GM18508 (cell line): ENCODE data around the gene NRG4.
"Not testable (repeated sequence)": the region's sequence is repeated elsewhere in the genome, so short reads cannot be mapped to it uniquely, and the experiment has no call there.

ENCODE experiments used
- ATAC-seq: cut with Tn5 transposase; IDR thresholded peaks from one replicate; pipeline ENCODE4 v1.9.1; 2021; ENCODE audit warnings: moderate number of reproducible peaks; ENCODE audit not compliant: insufficient read depth, unreplicated experiment

NRG4 gene, protein sequence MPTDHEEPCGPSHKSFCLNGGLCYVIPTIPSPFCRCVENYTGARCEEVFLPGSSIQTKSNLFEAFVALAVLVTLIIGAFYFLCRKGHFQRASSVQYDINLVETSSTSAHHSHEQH

GRCh38 chr15:76011627-76012551, at the start of gene NRG4:
TSS of gene NRG4 (minus strand) at chr15:76012424. CDS start at chr15:76011230, 1,194 bp downstream.
- no peak for ATAC-seq

DNA sequence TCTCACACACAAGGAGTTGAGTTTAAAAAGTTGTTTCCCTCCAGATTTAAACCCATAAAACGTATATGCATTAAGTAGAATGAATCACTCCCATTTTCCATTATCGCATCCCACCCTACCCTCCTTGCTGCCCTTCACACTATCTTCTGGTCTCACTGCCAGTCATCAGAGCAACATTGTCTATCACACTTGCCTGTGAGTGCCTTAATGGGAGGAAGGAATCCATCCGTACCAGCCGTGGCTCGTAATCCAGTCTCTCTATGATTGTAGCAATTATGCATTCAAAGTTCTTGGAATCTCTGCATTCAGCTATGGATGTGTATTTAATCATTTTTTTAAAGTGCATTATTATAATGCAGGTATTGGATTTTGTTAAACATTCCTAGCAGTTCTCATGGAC, 49.5 kb upstream of the NRG4 start:
- ATAC-seq, result no peak

- no peak for ATAC-seq
Observed at GRCh38 chr15:76060118-76060989, 48.1 kb upstream of the NRG4 start.

DNA sequence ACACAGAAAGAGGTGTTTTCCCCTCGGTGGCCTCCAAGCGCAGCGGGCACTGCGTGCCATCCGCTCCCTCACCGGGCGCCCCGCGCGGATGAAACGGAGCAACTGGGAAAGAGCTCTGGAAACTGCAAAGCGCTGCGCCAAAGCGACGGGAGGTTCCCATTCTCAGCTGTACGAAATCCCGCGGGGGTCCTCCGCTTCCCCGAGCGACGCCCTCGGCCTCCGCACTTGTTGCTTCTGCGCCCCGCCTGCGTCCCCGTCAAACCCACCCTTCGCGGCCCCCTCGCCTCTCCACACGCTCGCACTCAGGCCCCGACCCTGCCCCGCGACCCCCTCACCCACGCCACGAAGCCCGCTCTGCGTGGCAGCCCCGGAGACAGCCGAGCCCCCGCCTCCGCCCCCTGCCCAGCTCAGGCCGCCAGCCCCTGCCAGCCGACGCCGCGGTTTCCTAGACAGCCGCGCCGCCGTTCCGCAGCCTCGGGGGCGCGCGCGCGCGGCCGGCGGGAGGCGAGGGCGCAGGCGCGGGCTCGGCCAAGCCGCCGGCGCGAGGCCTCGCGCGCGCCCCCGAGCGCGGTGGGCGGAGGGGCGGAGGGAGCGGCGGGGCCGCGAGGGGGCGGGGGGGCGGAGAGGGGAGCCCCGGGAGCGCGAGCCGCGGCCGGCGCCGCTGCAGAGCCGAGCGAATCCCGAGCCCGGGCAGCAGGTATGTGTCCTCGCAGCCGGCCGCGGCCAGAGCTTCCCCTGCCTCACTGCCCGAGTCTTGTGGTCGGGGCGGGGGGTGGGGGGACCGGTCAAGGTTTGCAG, 47.3 kb upstream of the NRG4 start, which contains the start of gene TMEM266:
Gene TMEM266, plus strand, starts transcription at position 666 of the 798 bp plus-strand sequence. CDS start 74,279 bp downstream, outside the sequence.
- no peak for ATAC-seq

DNA sequence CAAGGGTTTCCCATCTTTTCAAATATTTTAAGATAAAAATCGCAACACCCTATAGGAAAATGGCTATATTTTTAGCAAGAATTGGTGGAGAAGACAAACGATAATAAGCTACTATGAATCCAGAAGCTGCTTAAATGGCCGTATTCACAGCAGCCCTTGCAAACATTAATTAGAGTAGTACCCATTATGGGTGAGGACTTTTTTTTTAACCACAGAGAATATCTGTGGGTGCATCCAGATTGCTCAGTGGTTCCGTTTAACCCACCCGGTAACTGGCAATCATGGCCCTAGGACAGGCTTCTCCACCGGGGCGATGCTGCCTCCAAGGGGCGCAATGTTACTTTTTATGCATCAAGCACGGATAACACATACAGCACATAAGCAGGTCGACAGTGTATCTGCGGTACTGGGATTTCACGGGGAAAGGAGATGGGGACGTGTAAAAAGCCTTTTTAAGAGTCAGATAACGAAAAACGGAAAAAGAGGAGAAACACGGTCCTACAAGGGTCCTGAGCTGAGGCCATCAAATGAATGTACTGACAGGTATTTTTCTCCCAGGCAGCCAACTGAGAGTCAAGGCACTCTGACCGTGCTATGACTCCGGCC, 46.6 kb upstream of the NRG4 start:
- ATAC-seq, result no peak

GRCh38 chr15:76057332-76058000, 45.2 kb upstream of the NRG4 start:
- ATAC-seq, result no peak

GRCh38 chr15:76056931-76057330, 44.7 kb upstream of the NRG4 start:
- peak; percentile 43 for ATAC-seq

GRCh38 chr15:76054201-76054600, 42.0 kb upstream of the NRG4 start:
- ATAC-seq, result not testable (repeated sequence)

DNA sequence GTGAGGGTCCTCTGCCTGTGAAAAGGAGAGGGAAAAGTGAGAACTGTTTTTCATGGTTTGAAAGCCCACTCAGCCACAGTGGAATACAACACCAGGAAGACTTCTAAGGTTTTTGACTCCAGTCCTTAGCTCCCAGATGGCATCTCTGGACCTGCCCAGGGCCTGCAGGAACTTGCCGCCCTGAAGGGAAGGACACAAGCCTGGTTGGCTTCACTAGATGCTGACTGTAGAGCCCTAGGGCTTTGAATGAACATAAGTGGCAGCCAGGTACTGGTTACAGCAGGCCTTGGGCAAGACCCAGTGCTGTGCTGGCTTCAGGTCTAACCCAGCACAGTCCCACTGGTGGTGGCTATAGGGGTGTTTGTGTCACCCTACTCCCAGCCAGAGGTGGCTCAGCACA, 26.3 kb upstream of the NRG4 start:
- no peak for ATAC-seq

- no peak for ATAC-seq
Observed at GRCh38 chr15:76035593-76035992, 23.4 kb upstream of the NRG4 start.

DNA sequence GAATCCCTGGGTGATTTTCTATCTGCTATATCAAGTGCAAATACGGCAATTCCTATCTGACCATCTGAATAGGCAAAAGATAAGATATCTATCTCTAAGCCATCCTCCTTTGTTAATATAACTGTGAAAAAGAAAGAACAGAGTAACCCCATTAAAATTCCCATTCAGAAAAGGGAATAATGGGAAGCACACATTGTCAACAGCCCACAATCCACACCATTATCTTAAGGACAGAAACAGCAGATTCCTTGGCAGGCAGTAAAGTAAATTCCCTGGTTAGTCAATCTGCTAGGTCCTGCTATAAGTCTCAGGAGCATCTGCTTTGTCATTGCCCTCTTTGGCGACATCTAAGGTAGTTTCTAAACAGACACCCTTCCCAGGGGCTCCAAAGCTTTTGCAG, 21.9 kb upstream of the NRG4 start:
- no peak for ATAC-seq

DNA sequence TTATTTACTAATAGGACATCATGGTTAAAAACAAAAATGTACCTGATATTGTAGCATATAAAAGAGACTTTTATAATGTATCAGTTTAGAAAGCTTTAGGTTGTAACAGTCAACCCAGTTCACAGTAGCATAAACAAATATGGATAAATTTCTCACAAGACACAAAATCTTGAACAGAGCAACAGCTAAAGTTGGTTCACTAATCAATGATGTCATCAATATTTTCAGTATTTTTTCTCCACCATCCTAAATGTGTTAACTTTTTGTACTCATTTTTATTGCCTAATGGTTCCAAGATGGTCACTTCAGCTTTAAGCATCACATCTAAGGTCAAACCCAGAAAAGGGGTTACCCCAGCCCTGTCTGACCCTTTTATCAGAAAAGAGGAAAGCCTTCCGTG, 21.2 kb upstream of the NRG4 start:
- no peak for ATAC-seq

GRCh38 chr15:76032046-76032445, 19.8 kb upstream of the NRG4 start:
- ATAC-seq, result no peak

DNA sequence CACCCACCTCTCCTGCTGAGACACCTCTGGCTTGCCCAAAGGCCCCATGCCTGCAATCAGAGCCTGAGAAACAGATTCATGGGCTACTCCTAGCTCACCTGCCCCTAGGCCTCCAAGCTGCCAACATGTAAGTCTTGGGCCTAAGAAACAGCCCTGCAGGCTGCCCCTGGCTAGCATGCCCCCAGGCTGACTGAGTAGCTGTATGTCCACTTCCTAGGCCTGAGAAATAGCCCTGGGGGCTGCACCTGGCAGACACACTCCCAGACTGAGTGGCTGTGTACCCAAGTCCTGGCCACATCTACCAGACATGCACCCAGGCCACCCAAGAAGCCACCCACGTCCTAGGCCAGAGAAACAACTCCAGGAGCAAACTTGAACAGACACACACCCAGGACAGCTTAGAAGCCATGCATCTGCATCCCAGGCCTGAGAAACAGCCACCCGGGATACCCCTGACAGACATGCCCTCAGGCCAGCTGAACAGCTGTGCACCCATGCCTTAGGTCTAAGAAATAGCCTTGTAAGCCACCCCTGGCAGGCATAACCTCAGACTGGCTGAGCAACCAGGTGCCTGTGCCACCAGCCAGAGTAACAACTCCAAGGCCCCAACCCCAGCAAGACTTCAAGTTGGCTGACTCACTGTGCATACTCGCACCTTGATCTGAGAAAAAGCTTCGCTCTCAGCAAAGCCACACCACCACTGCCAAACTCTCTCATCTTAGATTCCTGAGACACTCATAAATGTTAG, 12.0 kb upstream of the NRG4 start:
- no peak for ATAC-seq

DNA sequence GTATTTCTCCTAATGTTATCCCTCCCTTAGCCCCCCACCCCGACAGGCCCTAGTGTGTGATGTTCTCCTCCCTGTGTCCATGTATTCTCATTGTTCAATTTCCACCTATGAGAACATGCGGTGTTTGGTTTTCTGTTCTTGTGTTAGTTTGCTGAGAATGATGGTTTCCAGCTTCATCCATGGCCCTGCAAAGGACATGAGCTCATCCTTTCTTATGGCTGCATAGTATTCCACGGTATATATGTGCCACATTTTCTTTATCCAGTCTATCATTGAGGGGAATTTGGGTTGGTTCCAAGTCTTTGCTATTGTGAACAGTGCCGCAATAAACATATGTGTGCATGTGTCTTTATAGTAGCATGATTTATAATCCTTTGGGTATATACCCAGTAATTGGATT, 1.2 kb upstream of the NRG4 start:
- not testable (repeated sequence) for ATAC-seq

GRCh38 chr15:76010613-76011012, 1.6 kb downstream of the NRG4 start:
- ATAC-seq, result no peak

DNA sequence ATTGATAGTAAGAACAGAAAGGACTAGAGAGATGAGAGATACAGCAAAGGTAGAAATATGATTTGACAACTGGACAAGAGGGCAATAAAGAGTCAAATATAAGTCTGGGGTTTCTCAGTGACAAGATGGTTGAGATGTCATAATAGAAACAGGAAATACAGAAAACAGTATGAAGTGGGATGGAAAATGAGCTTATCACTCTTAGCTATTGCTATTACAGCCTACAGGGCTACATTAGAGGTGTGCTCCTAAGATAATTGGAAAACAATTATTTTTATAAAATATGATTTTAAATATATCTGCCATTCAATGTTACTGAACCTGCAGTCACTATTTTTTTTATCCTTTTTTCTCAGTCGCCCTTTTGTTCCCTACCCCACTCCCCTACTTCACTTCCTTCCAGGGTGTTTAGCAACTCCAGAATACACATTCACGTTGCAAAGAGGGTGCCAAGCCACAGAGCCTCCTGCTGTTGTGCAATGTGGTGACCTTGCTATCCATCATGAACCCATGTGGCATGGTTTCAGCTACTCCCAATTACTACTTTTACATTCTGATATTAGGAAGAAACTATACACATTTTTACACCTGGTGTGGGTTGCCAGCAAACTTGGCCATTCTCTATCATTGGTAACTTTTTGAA, 6.0 kb downstream of the NRG4 start:
- ATAC-seq, result no peak

- no peak for ATAC-seq
Observed at GRCh38 chr15:76003364-76003763, 8.9 kb downstream of the NRG4 start.
